ENCODE data around the gene TMEM232. TPM values are rescaled to one million over a fixed set of nuclear protein-coding genes. Genes with fewer than 3 reads are reported as not detected.

TMEM232 gene
- polyA plus RNA-seq, 1 experiment: 0.12 TPM

GRCh38 chr5:110658006-110658405 is 68.5 kb downstream of the TMEM232 start:
- ChIA-PET CTCF (no interaction called here), POLR2A (no interaction called here)
- DNase-seq (ENCODE audit: low read depth): no peak
- TF ChIP-seq CTCF (IDR thresholded peaks at IDR 0.05; ENCODE audit: insufficient read depth, low read depth, low read length): no peak
- no peaks in the 10 kb centered on the region for H3K36me3 ChIP-seq (ENCODE audit: control insufficient read depth, insufficient read depth, low read length)
- H3K4me3 ChIP-seq (ENCODE audit: low read depth, low read length): no peak overlapping the region
- no peaks in the 10 kb centered on the region for H3K27me3 ChIP-seq (ENCODE audit: control insufficient read depth, insufficient read depth, low read length)

- H3K27me3 ChIP-seq (ENCODE audit: control insufficient read depth, insufficient read depth, low read length): no peaks in the 10 kb centered on the region
- TF ChIP-seq CTCF (IDR thresholded peaks at IDR 0.05; ENCODE audit: insufficient read depth, low read depth, low read length): no peak
- ChIA-PET POLR2A (no interaction called here), CTCF (no interaction called here)
- DNase-seq (ENCODE audit: low read depth): no peak
- H3K36me3 ChIP-seq (ENCODE audit: control insufficient read depth, insufficient read depth, low read length): no peaks in the 10 kb centered on the region
- H3K4me3 ChIP-seq (ENCODE audit: low read depth, low read length): no peak overlapping the region
These were observed 73.1 kb downstream of the TMEM232 start for GRCh38 chr5:110653231-110653970.

GRCh38 chr5:110651507-110651906 is 75.0 kb downstream of the TMEM232 start:
- H3K4me3 ChIP-seq (ENCODE audit: low read depth, low read length): no peak overlapping the region
- ChIA-PET CTCF (interaction anchor here (0.6 kb wide), 1 partner anchor 578 kb away, joined by 3 read pairs; no protein-coding TSS in a partner anchor), POLR2A (no interaction called here)
- H3K36me3 ChIP-seq (ENCODE audit: control insufficient read depth, insufficient read depth, low read length): no peaks in the 10 kb centered on the region
- H3K27me3 ChIP-seq (ENCODE audit: control insufficient read depth, insufficient read depth, low read length): no peaks in the 10 kb centered on the region
- DNase-seq (ENCODE audit: low read depth): no peak
- TF ChIP-seq CTCF (IDR thresholded peaks at IDR 0.05; ENCODE audit: insufficient read depth, low read depth, low read length): no peak

GRCh38 chr5:110644357-110644756 is 82.1 kb downstream of the TMEM232 start:
- H3K36me3 ChIP-seq (ENCODE audit: control insufficient read depth, insufficient read depth, low read length): no peaks in the 10 kb centered on the region
- DNase-seq (ENCODE audit: low read depth): no peak
- ChIA-PET CTCF (no interaction called here), POLR2A (no interaction called here)
- no peaks in the 10 kb centered on the region for H3K27me3 ChIP-seq (ENCODE audit: control insufficient read depth, insufficient read depth, low read length)
- no peak overlapping the region for H3K4me3 ChIP-seq (ENCODE audit: low read depth, low read length)
- no peak for TF ChIP-seq CTCF (IDR thresholded peaks at IDR 0.05; ENCODE audit: insufficient read depth, low read depth, low read length)

GRCh38 chr5:110638970-110639902 is 87.2 kb downstream of the TMEM232 start:
- CTCF ChIA-PET: no interaction called here
- POLR2A ChIA-PET: no interaction called here
- TF ChIP-seq CTCF (IDR thresholded peaks at IDR 0.05; ENCODE audit: insufficient read depth, low read depth, low read length): no peak
- no peak for DNase-seq (ENCODE audit: low read depth)
- Histone ChIP-seq H3K27me3 (ENCODE audit: control insufficient read depth, insufficient read depth, low read length) (no peaks in the 10 kb centered on the region), H3K36me3 (ENCODE audit: control insufficient read depth, insufficient read depth, low read length) (no peaks in the 10 kb centered on the region), H3K4me3 (ENCODE audit: low read depth, low read length) (no peak overlapping the region)

Data from BJ (cell line).